HG02840 (cell line): ENCODE measurements around the gene ADORA2A.

ENCODE experiments used
- ATAC-seq: cut with Tn5 transposase; IDR thresholded peaks from one replicate; pipeline ENCODE4 v1.9.1; 2021; ENCODE audit warnings: mild to moderate bottlenecking, moderate library complexity, moderate number of reproducible peaks; ENCODE audit not compliant: unreplicated experiment, low FRiP score

The ADORA2A gene

DNA sequence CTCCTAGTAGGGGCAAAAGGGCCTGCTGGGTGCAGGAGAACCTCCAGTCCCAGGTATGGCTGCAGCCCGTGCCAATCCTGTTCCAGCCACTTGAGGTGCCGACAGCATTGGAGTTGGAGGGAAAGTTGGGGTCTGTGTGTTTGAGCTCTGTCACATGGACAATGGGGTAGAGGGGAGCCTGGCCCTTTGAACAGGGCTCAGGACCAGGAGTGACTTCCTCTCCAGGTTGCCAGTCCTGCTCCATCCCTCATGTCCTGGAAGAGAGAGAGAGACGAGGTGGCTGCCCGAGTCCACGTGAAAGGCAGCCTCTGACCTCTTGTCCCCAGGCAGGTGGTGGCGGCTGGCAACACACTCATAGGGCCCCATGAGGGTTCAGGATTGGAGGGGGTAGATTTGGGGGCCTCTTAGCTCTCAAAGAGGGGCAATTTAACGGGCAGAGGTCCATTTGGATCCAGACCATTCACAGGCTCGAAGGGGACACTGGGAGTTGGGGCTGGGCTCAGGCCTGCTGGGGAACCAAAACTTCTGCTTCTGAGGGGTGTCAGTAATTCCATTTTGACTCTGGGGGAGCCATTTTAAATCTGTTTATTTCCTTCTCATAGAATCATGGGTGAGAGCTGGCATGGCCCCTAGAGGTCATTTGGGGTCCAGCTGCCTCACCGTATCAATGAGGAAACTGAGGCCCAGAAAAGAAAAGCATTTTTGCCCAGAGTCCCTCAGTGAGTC is 4.1 kb downstream of the ADORA2A start:
- ATAC-seq = no peak

DNA sequence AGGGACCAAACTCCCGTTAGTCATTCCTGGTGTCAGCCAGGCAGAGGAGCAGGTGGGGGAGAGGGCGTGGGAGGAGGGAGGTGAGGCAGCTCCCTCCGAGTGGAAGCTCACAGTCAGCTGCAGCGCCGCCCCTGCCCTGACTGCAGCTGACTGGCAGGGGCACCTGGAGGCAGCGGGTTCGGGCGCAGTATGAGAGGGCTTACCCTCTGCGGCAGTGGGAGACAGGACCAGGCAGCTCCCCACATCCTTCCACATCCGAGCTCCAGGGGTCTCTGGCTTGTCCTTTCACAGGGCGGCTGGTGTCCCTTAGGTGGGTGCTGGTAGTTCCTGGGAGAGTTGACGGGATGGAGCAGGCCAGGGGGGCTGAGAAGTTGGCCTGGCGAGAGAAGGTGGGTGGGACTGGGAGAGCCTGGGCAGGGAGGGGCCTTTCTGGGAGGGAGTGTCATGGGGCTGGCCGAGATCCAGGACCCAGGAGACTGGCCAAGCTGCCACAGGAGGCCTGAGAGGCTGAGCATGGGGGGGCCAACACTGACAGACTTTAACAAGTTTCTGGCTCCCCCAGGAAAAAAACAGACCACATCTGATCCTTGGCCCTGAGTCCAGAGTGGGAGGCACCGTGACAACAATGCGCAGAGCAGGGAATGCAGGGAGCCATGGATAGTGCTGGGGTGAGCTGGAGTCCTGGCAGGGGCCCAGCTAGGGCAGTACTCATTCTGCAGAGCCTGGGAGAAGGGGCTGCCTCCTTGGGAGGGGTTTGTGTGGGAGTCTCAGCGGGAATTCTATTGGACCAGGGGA is 4.9 kb downstream of the ADORA2A start:
- no peak for ATAC-seq

GRCh38 chr22:24433001-24433827 is 5.8 kb downstream of the ADORA2A start:
- ATAC-seq = no peak

- peak; percentile 60 for ATAC-seq
These were observed 6.5 kb downstream of the ADORA2A start for GRCh38 chr22:24433828-24434470.

DNA sequence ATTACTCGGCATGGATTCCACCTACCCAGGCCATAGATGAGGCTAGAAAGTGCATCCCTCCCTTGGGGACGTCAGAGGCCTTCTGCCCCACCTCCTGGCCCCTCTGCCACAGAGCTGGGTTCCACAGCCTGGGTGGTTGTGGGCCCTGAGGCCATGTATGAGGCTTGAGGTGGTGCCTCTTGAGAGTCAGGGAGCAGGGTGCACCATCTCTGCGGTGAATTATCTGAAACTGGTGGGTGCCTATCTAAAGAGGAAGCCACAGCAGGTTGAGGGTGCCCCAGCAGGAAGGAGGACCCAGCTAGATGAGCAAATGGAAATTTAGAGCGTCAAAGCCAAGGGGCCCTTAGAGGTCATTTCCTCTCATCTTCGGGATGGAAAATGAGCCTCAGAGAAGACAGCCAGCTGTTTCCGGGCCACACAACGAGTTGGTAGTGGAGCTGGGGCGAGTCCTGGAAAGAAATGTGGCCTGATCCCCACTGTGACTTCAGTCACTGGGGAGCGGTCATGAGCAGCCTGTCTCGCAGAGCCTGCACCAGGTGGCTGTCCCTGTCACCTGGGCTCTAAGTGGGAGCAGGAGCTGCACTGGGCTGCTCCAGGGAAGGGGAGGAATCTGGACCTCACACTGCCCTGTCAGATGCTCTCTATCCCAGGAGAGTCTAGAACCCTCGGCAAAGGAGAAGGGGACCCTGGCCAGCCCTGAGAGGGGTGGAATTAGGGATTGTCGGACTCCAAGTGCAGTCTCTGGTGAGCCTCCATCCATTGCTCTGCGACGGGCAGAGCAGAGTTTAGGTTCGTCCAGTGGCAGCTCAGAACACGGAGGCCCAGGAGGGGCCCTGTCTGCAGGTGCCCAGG is 7.3 kb downstream of the ADORA2A start:
- peak; percentile 50 for ATAC-seq

DNA sequence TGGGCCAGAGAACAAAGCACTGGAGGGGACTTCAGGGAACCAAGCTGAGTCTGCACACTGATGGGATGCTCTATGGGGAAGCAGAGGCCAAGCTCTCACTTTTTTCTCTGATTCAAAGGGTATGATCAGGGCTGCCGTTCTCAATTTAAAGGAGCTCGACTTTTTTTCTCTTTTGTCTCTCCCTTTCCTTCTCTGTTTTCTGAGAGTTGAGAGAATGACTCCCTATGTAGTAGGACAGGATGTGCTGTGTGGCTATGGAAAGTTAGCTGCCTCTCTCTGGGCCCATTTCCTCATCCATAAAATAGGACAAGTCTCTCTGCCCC is 7.9 kb downstream of the ADORA2A start:
- no peak for ATAC-seq

DNA sequence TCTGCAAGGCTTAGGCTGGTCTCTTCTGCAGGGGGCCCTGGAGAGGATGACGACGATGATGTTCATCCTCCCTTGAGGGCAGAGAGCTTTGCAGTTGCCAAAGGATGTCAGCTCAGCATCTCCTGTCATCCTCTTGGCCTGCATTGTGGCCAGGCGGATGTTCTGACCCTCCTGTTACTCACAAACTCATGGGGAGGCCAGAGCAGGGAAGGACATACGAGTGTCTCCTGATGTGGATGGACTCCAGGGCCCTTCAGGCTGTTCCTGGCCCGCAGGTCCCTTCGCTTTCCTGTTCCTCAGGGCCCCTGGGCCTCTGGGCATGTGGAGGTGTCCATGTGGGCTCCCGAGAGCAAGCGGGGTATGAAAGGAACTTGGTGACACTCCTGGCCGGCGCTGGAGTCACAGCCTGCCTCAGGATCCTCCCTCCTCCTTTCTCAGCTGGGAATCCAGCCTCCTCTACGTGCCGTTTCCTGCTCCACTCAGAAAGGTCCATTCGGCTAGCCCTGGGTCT is 8.5 kb downstream of the ADORA2A start:
- ATAC-seq = no peak

DNA sequence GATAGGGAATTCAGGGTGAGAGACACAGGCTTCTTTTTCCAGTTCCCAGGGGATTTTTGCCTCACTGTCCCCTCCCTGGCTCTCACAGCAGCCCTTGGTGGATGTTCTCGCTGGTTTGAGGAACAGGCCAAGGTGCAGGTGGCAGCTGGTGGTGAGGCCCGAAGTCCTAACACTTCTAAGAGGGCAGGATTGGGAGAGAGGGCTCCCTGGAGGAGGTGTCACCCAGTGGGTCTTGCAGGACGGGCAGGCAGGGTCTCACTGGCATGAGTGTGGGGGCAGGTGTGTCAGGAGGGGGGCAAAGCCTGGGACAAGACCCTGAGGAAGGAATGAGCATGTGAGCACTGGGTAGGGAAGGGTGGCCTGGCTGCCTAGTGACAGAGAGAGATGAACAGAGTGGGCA is 9.2 kb downstream of the ADORA2A start:
- ATAC-seq = no peak

DNA sequence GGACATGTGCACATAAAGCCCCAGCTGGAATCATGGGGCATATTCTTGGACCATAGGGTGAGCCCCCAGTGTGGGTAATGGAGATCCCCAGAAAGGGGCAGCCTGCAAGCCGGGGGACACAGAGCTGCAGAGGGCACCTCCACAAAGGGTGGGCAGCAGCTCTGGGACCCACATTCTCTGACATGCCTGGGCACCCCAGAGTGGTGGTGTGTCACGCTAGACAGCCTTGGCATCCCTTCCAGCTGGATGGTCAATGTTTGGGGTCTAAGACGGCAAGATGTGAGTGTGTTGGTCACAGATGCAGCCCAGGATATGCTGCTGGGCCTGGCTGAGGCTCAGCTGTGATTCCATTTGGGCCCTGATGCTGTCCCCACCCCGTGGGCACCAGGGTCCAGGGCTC is 9.7 kb downstream of the ADORA2A start:
- ATAC-seq = no peak

DNA sequence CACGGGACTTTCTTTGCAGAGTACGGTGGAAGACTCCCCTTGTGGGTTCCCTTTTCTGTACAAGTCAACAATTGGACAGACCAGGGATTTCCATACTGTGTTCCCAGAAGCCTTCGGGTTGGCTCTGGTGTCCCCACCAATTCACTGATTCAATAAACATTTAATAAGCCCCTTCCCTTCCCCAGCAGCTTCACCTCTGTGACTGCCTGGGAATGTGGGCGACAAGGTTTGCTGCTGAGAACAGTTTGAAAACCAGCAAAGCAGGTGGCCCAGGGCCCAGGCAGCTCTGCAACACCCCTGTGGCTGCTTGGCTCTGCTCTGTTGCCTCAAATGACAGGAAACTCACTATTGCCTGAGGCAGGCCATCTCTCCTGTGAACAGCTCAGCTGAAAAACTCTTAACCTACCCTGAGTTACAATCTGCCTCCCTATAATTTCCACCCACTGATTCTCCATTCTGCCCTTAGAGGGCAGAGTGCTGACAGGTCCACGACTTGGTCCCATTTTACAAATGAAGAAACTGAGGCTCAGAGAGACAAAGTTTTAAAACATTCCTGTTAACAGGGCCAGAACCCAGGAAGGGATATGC is 10.4 kb downstream of the ADORA2A start:
- no peak for ATAC-seq

DNA sequence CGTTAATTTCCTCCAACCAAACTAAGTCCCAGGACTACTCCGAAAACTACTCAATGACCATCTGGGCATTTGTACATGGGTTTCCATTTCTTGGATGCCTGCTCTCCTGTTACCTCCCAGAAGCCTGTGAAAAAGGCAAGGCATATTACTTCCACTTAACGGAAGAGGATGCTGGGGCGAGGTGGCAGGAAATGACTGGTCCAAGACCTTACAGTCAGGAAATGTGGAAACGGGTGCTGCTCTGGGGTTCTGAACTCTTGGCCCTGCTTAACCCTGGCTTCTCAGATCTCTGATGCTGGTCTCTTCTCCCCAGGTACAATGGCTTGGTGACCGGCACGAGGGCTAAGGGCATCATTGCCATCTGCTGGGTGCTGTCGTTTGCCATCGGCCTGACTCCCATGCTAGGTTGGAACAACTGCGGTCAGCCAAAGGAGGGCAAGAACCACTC is 12.9 kb downstream of the ADORA2A start:
- ATAC-seq = no peak

DNA sequence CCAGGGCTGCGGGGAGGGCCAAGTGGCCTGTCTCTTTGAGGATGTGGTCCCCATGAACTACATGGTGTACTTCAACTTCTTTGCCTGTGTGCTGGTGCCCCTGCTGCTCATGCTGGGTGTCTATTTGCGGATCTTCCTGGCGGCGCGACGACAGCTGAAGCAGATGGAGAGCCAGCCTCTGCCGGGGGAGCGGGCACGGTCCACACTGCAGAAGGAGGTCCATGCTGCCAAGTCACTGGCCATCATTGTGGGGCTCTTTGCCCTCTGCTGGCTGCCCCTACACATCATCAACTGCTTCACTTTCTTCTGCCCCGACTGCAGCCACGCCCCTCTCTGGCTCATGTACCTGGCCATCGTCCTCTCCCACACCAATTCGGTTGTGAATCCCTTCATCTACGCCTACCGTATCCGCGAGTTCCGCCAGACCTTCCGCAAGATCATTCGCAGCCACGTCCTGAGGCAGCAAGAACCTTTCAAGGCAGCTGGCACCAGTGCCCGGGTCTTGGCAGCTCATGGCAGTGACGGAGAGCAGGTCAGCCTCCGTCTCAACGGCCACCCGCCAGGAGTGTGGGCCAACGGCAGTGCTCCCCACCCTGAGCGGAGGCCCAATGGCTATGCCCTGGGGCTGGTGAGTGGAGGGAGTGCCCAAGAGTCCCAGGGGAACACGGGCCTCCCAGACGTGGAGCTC is 13.5 kb downstream of the ADORA2A start:
- ATAC-seq = no peak

GRCh38 chr22:24441406-24442351 is 14.3 kb downstream of the ADORA2A start:
- no peak for ATAC-seq

DNA sequence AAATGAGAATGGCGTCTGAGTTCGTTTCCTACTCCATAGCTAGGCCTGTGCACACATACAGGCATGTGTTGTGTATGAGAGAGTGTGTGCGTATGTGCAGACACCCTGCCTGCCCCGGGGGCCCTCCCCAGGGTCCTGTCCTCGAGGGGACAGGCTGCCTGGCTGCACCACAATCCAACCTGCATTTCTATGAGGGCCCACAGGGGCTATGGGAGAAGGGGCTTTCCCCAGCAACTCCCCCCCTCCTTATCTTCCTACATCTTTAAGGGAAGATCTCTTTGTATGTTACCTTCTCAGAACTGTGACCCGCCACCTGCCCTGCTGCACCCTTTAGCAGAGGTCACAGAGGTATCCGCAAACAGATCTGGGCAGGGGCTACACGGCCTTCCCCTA is 14.9 kb downstream of the ADORA2A start:
- no peak for ATAC-seq

DNA sequence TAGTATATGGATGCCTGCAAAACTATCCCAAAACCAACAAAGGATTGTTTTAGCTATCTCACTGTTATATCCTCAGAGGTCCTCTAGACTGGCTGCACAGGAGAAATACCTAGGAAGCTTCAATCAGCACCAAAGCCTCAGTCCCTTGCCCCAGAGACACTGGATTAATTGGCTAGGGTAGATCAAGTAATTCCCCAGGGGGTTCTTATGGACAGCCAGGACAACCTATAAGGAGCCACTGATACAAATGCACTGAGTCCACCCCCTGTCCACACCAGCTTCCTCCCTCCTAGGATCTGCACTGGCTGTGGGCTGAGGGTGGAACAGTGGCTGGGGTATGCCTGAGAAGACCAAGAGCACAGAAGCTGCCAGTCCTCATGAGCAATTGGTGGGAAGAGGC is 16.3 kb downstream of the ADORA2A start:
- ATAC-seq = no peak

- ATAC-seq = no peak
These were observed 16.9 kb downstream of the ADORA2A start for GRCh38 chr22:24444251-24444650.

- no peak for ATAC-seq
These were observed 17.5 kb downstream of the ADORA2A start for GRCh38 chr22:24444729-24445466.
